ENCODE results near the gene ARHGAP32.

- TF ChIP-seq MXI1 (conservative IDR thresholded peaks at IDR 0.05; ENCODE audit: poor library complexity, severe bottlenecking) (no peak), CTCF (IDR thresholded peaks at IDR 0.05; ENCODE audit: poor library complexity, severe bottlenecking) (no peak), EP300 (conservative IDR thresholded peaks at IDR 0.05; ENCODE audit: poor library complexity, severe bottlenecking) (no peak), EZH2 (IDR thresholded peaks at IDR 0.05; ENCODE audit: borderline replicate concordance, insufficient read depth, low read length, poor library complexity, severe bottlenecking) (no peak), REST (IDR thresholded peaks at IDR 0.05; ENCODE audit: borderline replicate concordance) (no peak), POLR2AphosphoS5 (IDR thresholded peaks at IDR 0.05) (no peak), RAD21 (conservative IDR thresholded peaks at IDR 0.05) (no peak), TAF1 (IDR thresholded peaks at IDR 0.05; ENCODE audit: low read depth) (no peak)
Measured at GRCh38 chr11:128921793-128922192, 270.3 kb downstream of the ARHGAP32 start.
